ENCODE results near the gene RYR2. TPM values are rescaled to one million over a fixed set of nuclear protein-coding genes. Genes with fewer than 3 reads are reported as not detected.

Gene RYR2
- total RNA-seq, 4 donors from 2014 or later: 0.20 to 0.60 (median 0.32) TPM

DNA sequence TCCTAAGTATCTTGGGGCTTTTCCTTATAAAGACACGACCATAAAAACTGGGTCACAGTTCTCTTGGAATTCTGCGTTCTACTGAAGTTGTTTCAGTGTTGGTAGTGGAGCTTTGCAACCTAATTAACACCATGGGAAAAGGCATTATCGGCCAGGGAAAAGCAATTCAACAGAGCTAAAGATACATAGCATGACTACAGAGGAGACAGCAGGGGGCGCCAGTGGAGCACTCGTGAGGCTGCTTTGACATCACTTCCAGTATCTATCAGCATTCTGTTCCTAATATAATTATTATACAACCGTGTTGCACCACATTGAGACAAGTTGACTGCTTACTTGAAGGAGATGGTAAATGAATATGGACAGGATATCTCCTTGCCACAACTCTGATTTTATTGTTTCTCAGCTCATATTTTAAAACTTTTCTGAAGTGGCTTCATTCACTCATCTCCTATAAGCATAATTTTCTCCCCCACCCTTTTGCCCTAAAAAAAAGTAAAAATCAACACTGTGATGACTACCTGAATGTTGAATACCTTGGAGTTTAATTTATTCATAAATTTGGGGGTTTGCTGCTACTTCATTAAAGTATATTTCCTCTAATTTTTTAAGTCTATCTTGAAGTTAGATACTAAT lies 809.3 kb downstream of the RYR2 start:
- Histone ChIP-seq H3K27ac (no peak overlapping the region), H3K4me3 (no peak overlapping the region), H3K9me3 (no peaks in the 10 kb centered on the region), H3K27me3 (no peaks in the 10 kb centered on the region), H3K4me1 (no peaks in the 10 kb centered on the region), H3K36me3 (no peaks in the 10 kb centered on the region)
- WGBS, 2 donors: 8 to 16% methylated on average over 6 of the region's 6 CpGs
- TF ChIP-seq EP300 (IDR thresholded peaks at IDR 0.05): no peak
- TF ChIP-seq, protein P1, sequence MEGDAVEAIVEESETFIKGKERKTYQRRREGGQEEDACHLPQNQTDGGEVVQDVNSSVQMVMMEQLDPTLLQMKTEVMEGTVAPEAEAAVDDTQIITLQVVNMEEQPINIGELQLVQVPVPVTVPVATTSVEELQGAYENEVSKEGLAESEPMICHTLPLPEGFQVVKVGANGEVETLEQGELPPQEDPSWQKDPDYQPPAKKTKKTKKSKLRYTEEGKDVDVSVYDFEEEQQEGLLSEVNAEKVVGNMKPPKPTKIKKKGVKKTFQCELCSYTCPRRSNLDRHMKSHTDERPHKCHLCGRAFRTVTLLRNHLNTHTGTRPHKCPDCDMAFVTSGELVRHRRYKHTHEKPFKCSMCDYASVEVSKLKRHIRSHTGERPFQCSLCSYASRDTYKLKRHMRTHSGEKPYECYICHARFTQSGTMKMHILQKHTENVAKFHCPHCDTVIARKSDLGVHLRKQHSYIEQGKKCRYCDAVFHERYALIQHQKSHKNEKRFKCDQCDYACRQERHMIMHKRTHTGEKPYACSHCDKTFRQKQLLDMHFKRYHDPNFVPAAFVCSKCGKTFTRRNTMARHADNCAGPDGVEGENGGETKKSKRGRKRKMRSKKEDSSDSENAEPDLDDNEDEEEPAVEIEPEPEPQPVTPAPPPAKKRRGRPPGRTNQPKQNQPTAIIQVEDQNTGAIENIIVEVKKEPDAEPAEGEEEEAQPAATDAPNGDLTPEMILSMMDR (IDR thresholded peaks at IDR 0.05): peak in 1 of 5 experiments; percentile 26
- DNase-seq (ENCODE audit: low spot score in 2 of 2): no peak

DNA sequence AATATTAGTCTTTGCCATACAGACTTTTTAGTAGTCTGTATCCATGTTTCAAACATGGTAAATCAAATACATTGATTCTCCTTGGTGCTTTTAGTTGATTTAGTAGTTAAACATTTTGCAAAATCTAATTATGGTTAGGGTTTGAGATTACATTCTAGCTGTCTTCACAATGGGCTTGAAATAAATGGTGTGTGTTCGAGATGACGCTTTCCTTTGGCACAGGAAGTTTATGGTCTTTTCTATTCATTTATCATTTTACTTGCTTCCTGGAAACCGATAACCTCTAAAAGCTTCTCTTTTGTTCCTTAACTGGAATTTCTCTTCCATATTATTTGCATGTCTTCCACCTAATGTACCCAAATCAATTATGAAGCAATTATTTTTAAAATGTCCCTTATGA lies 810.4 kb downstream of the RYR2 start:
- TF ChIP-seq, protein P1 (IDR thresholded peaks at IDR 0.05): no peak
- TF ChIP-seq EP300 (IDR thresholded peaks at IDR 0.05) (no peak), POLR2A (IDR thresholded peaks at IDR 0.05) (no peak)
- no peaks in the 10 kb centered on the region for H3K4me1 ChIP-seq
- no peak for DNase-seq (ENCODE audit: low spot score in 2 of 2)
- no peaks in the 10 kb centered on the region for H3K27me3 ChIP-seq
- H3K4me3 ChIP-seq: no peak overlapping the region
- no peaks in the 10 kb centered on the region for H3K36me3 ChIP-seq
- H3K9me3 ChIP-seq: no peaks in the 10 kb centered on the region
- no peak overlapping the region for H3K27ac ChIP-seq
- WGBS, 2 donors: 69 to 75% methylated on average over 3 of the region's 3 CpGs

DNA sequence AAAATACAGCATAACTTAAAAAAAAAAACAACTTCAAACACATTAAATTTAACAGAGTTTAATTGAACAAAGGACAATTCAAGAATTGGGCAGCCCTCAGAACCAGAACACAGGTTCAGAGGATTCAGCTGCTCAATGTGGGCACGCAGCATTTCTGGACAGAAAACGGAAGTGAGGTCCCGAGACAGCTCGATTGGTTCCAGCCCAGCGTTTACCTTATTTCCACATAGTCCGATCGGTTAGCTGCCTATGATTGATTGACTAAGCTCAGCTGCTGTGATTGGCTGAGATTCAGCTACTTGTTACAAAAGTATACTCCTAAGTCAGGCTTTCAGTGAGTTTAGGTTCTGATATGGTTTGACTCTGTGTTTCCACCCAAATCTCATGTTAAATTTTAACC lies 815.5 kb downstream of the RYR2 start:
- 81 to 91% methylated on average over 7 of the region's 7 CpGs for WGBS, 2 donors
- Histone ChIP-seq H3K27me3 (no peaks in the 10 kb centered on the region), H3K4me1 (no peaks in the 10 kb centered on the region), H3K36me3 (no peaks in the 10 kb centered on the region), H3K9me3 (no peaks in the 10 kb centered on the region), H3K4me3 (no peak overlapping the region), H3K27ac (no peak overlapping the region)
- TF ChIP-seq, protein P1 (IDR thresholded peaks at IDR 0.05): no peak
- TF ChIP-seq EP300 (IDR thresholded peaks at IDR 0.05) (no peak), POLR2A (IDR thresholded peaks at IDR 0.05) (no peak)
- DNase-seq (ENCODE audit: low spot score in 2 of 2): no peak

DNA sequence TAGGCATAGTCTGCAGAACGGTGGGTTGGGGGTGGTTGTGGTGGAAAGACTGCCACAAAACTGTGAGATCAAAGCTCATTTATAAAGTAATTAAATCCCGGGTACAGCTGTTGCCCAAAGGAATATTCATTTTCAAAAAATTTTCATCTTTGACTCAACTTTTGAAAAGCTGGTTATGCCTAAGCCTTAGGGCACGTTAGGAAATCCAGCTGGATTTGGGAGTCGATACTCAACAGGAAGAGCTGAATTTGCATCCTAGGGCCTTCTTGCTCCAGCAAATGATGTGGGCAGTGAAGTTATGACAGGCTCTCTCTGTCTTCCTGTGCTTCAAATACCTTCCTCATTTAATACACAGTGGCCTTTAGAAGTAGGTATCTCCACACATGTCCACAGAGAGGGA lies 817.0 kb downstream of the RYR2 start:
- no peaks in the 10 kb centered on the region for H3K27me3 ChIP-seq
- no peak for DNase-seq (ENCODE audit: low spot score in 2 of 2)

DNA sequence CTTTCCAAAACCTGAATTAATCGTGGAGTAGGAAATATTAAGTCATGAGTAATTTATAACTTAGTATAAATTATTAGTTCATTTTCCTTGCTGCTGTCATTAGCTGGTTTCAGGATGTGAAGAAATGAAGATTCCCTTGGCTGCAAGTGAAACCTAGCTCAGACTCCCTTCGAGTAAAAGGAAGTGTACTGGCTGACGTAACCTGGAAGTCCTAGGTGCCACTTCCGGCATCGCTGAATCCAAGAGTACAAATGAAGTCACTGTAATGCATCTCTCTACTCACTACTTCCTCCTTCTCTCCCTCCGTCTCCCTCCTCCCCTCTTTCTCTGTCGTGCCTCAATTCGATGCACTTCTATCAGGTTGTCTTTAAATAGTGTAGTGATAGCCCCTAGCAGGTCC lies 820.0 kb downstream of the RYR2 start:
- H3K36me3 ChIP-seq: no peaks in the 10 kb centered on the region
- DNase-seq (ENCODE audit: low spot score in 2 of 2): no peak
- no peaks in the 10 kb centered on the region for H3K27me3 ChIP-seq
- no peak overlapping the region for H3K4me3 ChIP-seq
- H3K27ac ChIP-seq: no peak overlapping the region
- peaks cover 0 to 6% (median 0%) of the 10 kb centered on the region in 4 donors for H3K4me1 ChIP-seq
- H3K9me3 ChIP-seq: no peaks in the 10 kb centered on the region
- WGBS, 2 donors: 74 to 76% methylated on average over 8 of the region's 8 CpGs
- TF ChIP-seq POLR2A (IDR thresholded peaks at IDR 0.05) (no peak), EP300 (IDR thresholded peaks at IDR 0.05) (no peak)
- TF ChIP-seq, protein P1 (IDR thresholded peaks at IDR 0.05): no peak

More for the DNA sequence above, 817.0 kb downstream of the RYR2 start:
- H3K36me3 ChIP-seq: no peaks in the 10 kb centered on the region
- H3K4me3 ChIP-seq: no peak overlapping the region
- H3K4me1 ChIP-seq: no peaks in the 10 kb centered on the region
- H3K9me3 ChIP-seq: no peaks in the 10 kb centered on the region
- TF ChIP-seq EP300 (IDR thresholded peaks at IDR 0.05) (no peak), POLR2A (IDR thresholded peaks at IDR 0.05) (no peak)
- TF ChIP-seq, protein P1 (IDR thresholded peaks at IDR 0.05): no peak
- 61 to 62% methylated on average over 4 of the region's 4 CpGs for WGBS, 2 donors
- no peak overlapping the region for H3K27ac ChIP-seq

All from tibial nerve (tissue), 4 donors.